HG03354 (cell line): ENCODE measurements around the gene CLCN5.

Source experiments
- ATAC-seq: cut with Tn5 transposase; IDR thresholded peaks from one replicate; pipeline ENCODE4 v1.9.1; 2021; ENCODE audit warnings: mild to moderate bottlenecking; ENCODE audit not compliant: unreplicated experiment, poor library complexity, severe bottlenecking

Gene CLCN5

DNA sequence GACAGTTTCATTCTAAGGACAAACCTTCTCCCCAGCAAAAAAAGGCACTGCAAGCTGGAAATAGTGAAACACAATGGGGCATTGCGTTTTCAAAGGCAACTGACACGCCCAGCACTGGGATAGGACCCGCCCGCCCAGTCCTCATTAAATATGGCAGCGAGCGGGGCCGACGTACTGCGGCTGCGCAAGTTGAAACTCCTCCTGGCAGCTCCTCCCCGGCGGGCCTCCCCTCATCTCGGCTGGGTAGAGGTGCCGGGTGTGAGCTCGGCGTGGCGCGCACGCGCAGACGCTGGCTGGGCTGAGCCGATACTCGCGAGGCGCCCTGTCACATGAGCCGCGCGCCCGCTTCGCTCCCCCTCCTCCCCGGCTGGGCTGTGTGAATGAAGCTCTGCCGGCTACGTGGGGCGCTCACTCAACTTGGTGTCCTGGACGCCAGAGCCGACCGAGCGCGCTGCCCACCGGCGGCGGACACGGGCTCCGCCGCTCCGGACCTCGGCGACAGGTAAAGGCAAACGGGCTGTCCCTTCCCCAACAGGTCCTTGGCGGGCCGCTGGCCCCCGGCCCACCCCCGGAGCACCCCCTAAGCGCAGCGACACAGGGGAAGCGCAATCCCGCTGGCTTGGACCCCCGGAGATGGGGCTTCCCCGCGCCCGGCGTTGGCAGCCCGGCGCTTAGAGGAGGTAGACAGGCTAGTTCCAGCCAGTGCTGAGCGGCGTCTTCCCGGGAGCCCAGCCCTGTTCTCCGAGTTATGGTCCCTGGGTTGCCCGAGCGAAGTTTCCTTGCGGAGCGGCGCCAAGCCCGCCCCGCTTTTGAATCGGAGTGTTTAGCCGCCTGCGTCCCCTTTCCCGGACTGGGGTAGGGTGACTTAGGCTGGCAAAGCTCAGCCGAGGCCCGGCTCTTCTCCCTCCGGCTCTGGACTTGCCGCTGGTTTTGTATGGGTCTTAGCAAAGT, at the start of gene CLCN5:
Gene CLCN5 (plus strand): TSS at position 306 of the 951 bp plus-strand sequence. CDS start 2,703 bp downstream, outside the sequence.
- ATAC-seq = peak; percentile 97

DNA sequence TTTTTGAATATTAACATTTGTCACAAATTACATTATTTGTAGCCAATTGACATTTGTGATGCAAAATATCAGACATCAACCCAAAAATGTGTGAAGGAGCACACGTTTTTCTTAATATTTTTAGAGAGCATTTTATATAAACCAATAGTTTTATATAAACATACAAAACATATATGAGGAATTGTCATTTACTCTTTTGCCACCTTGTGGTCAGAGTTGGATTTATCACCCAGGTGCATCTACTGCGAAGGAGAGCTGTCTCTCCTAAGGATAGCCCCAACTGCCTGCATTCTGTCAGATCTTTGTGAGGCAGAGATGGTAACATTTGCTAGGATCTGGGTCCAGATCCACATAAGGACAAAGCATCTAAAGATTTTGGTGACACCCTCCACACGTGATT, 45.6 kb upstream of the CLCN5 start:
- ATAC-seq = no peak

DNA sequence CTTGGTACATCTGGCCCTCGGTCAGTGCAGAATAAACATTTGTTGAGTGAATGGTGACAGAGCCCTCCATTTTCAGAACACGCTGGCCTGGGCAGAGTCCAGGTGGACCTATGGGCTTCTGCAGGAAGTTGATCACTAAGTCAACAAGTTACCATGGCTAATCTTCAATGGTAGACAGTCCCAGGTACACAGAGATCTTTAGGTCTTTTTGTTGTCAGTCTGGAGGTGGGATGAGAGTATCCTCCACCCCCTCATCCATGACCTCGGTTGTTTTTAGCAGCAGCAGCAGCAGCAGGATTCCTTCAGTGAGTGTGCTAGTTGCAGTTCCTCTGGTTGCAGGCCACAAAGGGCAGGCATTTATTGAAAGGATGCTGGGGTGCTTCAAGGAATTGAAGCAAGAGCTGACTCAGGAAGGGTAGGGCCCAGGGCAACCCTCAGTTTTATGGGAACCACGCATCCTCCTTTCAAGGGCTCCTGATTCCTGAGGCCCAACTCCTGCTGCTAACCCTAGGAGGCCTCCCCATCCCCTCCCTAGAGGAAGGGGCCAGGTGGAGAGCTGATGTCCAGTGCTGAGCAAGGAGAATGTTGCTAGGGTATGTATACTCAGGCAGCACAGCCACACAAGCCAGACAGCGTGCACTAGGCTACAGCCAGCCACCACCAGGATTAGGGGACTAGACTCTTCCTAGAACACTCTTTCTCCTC, 44.8 kb upstream of the CLCN5 start:
- no peak for ATAC-seq

DNA sequence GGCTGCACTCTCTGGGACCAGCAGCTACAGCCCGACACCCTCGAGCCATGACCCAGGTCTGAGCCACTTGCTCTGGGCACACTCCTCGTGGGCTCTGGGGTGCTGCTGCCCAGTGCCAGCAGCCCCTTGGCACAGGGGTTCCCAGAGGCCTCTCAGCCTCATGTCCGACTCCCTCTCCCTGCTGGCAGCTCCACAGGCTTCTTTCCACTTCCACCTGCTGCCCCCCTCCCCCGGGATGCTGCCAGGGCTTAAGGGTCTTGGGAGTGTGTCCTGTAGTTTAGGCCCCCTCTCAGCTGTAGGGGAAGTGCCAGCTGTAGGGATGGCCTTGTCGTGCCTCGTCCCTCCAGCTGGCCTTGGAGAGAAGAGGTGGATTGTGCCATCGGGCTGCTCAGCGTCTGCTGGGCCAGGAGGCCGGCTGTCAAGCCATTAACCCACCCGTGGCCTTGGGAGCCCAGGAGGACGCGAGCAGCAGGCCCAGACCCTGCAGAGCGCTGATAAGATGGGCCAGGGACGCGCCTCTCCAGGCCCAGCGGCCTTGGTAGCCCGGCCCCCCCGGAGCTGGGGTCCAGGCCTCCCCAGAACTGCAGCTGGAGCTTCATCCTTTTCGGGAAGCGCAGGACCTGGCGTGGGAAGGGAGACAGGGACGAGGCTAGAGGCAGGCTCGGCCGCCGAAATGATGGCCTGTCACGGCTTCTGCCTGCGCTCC, 44.1 kb upstream of the CLCN5 start:
- ATAC-seq = no peak

DNA sequence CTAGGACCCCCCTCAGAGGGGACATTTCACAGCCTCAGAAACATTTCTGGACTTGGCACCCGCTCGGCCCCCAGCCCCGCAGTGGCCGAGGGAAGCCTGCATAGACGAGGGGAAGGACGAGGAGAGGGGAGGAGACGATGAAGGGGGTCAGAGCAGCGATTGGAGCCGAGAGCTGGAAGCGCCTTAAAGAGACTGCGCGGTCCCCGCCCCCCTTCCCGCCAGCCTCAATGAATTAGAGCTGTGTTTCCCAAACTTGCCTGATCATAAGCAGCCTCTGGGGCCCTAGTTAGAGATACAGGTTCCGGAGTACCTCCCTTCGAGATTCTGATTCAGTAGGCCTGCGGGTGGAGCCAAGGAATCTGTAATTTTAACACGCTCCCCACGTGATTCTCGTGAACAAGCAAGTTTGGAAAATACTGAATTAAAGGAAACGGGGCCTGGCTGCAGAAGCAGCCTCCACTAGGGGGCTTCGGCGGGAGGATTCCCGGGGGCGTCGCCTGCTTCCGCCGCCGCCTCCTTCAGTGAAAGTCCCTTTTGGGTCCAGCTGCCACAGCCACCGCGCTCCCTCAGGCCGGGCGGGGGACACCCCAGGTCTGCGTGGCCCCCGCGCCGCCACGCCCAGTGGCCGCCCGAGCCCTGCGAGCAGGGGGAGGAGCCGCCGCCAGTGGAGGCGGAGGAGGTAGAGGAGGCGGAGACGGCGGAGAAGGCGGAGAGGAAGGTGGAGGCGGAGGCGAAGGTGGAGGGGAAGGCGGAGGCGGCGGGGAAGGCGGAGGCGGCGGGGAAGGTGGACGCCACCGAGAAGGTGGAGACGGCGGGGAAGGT, 43.4 kb upstream of the CLCN5 start, which contains the start of gene USP27X:
Gene USP27X (plus strand): TSS at position 651 of the 822 bp plus-strand sequence. CDS start 824 bp downstream, outside the sequence.
- peak; percentile 88 for ATAC-seq

DNA sequence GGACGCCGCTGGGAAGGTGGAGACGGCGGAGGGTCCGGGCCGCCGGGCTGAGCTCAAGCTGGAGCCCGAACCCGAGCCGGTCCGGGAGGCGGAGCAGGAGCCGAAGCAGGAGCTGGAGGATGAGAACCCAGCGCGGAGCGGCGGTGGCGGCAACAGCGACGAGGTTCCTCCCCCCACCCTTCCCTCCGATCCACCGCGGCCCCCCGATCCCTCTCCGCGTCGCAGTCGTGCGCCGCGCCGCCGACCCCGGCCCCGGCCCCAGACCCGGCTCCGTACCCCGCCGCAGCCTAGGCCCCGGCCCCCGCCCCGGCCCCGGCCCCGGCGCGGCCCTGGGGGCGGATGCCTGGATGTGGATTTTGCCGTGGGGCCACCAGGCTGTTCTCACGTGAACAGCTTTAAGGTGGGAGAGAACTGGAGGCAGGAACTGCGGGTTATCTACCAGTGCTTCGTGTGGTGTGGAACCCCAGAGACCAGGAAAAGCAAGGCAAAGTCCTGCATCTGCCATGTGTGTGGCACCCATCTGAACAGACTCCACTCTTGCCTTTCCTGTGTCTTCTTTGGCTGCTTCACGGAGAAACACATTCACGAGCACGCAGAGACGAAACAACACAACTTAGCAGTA, 42.6 kb upstream of the CLCN5 start:
- peak; percentile 1 for ATAC-seq

DNA sequence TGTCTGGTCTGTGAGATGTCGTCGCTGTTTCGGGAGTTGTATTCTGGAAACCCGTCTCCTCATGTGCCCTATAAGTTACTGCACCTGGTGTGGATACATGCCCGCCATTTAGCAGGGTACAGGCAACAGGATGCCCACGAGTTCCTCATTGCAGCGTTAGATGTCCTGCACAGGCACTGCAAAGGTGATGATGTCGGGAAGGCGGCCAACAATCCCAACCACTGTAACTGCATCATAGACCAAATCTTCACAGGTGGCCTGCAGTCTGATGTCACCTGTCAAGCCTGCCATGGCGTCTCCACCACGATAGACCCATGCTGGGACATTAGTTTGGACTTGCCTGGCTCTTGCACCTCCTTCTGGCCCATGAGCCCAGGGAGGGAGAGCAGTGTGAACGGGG, 41.7 kb upstream of the CLCN5 start:
- ATAC-seq = no peak

DNA sequence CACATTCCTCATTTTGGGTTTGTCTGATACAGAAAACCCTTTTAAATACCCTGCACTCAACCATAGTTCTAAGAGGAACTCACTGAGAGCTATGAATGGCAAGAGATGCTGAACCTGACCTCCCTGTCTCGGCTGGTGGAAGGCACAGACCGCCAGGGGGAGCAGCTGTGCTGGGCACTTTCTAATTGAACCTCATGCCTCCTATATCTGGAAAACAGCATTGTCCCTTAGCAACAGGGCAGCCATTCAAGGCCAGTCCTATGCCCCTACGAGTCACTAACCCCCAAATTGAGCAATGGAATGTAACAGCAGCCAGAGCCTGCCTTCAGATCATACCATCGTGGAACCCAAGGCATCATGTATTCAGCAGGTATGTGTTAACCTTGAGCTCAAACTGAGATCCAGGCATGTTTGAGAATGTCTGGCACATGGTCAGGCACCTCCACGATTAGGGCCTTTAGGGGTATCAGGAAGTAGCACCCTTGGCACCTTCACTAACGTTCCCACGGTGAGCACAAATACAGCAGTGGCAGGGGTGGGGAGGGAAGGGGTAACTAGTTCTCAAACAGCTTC, 38.0 kb upstream of the CLCN5 start:
- peak; percentile 67 for ATAC-seq

DNA sequence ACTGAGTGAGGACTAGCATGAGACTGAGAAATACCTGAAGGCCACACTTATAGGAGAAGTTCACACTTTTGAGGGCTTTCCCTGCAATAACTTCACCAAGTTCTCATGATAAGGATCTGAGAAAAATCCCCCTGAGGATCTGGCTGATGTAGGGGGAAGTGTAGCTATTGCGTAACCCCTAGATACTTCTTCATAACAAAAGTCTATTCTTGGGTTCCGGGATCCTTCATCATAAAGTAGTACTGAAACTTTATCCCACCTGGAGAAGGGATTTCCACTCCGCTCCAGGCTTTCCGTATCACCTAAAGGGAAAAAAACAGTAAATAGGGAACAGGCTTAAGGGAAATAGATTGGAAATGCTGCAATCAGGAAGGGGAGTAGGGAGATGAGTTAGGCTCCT, 29.9 kb upstream of the CLCN5 start:
- ATAC-seq = no peak

DNA sequence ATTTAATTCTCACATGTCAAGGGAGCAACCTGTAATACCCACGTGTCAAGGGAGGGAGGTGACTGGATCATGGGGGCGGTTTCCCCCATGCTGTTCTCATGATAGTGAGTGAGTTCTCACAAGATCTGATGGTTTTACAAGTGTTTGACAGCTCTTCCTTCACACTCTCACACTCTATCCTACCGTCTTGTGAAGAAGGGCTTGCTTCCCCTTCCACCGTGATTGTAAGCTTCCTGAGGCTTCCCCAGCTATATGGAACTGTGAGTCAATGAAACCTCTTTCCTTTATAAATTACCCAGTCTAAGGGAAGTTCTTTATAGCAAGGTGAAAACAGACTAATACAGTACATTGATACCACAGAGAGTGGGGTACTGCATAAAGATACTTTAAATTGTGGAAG, 25.4 kb upstream of the CLCN5 start:
- no peak for ATAC-seq

DNA sequence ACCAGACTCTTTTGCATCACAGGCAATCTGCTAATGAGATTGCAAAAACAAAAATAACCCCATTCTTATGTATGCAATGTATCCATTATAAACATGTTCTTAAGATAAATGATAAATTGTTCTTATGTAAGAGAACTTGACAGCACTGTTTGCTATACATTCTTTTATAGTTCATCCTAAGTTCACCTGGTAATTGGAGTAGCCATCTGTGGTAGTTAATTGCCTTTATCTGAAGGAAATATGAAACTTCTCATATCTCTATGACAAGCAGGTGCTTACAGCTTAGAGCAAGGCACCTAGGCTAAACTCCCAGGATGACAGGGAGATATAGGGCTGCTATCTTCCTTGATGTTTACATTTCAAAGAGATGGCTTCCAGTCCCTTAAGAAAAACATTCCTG, 21.3 kb upstream of the CLCN5 start:
- no peak for ATAC-seq

DNA sequence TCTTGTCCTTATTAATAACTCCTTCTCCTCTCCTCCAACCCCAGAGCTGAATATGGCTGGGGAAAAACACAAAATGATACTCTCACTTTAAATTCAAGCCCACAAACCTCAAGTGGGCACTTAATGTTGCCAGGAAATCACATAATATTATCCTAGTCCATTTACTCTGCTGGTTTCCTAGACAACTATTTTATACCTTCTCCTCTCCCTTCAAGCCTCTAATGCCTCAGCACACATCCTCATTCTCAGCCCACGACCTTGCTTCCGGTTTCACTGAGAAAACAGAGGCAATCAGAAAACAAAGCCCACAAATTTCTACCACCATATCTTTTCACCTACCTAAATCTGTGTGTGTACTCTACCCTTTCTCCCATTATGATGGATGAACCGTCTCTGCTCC, 12.1 kb upstream of the CLCN5 start:
- ATAC-seq = no peak

DNA sequence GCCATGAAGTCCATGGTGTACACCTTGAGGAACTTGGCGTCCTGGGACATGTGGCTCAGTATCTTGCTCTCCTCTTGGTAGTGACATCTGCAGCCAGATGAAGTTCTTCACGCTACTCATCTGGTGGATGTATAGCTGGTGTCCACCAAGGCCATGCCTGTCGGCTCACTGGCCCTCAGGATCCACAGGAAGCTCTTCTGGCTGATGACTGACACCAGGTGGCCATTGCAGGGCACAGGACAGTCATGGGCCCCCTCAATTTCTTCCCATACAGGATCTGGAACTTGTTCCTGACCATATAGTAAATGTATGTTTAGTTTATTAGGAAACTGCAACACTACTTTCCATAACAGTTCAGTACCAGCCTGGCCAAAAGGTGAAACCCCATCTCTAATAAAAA, 10.3 kb upstream of the CLCN5 start:
- ATAC-seq = no peak

DNA sequence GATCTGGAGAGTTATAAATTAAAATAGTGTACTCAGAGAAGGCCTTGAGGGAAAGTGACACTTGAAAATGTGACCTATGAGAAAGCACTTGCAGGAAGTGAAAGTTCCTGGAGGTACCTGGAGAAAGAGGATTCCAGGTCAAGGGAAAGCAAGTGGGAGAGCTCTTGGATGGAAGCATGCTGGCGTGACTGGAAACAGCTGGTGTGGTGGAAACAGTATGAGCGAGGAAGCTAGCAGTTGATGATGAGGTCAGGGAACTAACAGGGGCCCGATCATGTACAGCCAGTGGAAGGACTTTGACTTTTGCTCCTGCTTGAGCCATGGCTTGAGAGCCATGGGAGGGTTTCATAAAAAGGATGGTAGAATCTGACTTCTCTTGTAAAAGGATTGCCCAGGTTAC, 9.5 kb upstream of the CLCN5 start:
- ATAC-seq = no peak

DNA sequence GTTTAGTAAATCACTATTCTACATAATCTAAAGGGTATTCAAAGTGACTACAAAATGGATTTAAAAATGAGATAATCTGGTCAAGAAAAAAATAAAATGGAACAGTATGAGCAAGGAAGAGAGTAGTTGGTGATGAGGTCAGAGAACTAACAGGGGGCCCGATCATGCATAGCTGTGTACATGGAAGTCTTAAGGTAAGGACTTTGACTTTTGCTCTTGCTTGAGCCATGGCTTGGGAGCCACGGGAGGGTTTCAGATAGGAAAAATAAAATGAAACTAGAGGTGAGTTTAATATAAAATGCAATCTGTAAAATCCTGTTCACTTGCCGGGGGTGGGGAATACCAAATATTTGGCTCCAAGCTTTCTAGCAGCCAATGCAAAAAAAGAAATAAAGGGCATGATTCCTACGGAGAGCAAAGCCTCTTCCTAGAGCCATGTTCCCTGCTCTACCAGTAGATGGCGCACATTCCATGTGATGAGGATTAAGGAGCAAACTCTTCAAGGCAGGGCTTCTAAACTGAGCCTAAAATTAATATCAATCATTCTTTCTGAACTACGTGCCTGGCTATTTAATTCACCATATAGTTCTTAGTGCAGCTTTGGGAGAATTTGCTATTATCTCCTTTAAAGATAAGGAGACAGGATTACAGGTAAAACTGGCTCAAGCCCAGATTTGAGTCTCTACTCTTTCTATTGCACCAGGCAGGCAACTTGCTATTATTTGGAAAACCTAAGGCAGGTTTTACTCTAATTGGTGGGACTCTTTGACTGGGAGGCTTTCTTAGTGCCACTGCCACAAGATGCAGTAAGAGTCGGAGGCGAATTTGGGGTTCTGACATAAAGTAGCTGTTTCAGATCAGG, 6.8 kb upstream of the CLCN5 start:
- ATAC-seq = peak; percentile 86

DNA sequence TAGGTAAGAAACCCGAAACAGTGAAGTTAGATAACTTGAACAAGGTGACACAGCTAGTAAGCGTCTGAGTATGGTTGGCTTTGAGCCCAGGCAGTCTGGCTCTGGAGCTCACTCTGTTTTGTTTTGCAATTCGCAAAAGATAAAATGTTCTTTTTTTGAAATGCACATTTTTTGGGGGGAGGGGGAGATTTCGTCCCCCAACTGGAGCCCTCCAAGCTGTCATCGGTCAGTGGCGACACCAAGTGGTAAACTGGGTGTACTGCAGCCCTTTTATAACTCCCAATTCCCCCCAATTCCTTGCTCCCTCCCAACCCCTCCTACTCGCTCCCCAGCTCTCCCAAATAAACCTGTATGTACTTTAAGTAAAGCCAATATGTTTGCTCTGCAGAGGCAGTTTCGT, 2.8 kb upstream of the CLCN5 start:
- ATAC-seq = no peak

DNA sequence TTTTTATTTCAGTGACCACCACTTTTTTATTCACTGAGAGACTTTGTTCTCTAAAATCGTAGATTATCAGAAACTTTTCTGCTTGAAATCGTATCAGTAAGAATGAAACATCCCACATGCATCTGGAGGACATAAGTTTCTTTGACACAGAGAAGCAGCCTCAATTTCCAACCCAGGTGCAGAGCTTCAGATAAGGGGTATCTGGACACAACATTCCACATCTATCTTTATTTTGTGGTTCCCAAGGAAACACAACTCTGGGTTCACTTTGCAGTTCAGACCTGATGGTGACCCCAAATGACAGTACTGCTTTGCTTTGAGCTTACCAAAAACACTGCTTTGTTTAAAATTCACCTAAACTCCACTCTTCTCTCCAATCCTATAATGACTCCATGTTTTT, 1.3 kb upstream of the CLCN5 start:
- ATAC-seq = no peak

DNA sequence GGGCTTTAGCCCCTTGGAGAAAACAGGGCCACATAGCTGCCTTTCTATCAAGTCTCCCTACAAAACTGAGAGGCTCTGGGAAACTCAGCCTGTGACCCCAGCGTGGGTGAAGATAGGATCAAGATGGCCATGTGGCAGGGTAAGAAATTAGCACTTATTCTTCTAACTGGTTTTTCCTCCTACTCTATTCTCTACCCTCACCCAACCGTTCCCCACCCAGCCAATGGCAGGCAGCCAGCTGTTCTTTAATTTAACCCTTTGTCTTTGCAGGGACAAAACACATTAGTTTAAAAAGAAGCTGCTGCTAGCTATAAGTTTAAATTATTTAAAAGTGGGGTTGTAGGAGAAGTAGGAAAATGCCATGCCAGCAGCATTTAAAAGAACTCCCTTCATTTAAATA, 2.8 kb downstream of the CLCN5 start:
- no peak for ATAC-seq
